Neural cell (in vitro differentiated cells): ENCODE data around the gene ZCCHC13. TPM values are rescaled to one million over a fixed set of nuclear protein-coding genes. Genes with fewer than 3 reads are reported as not detected.

ENCODE experiments used
- H2AFZ ChIP-seq: fragments of 200-600, 300-800 bp; sonication (generic), shearing (Covaris generic); 2 replicates; pipeline ENCODE4 v1.6.0; 2014; ENCODE audit warnings: low read depth, mild to moderate bottlenecking, antibody characterized with exemption, low read length, moderate library complexity
- H3F3A ChIP-seq: fragments of 200-600 bp; shearing (Covaris generic); 2 replicates; pipeline ENCODE4 v1.6.1; 2016; ENCODE audit warnings: mild to moderate bottlenecking, moderate library complexity, mixed read lengths, antibody characterized with exemption, low read length; ENCODE audit not compliant: insufficient read depth, poor library complexity, severe bottlenecking
- H3K27ac ChIP-seq: fragments of 200-600, 300-800 bp; sonication (generic), shearing (Covaris generic); 2 replicates; pipeline ENCODE4 v1.5.1; 2014; ENCODE audit warnings: mild to moderate bottlenecking, low read length, moderate library complexity
- H3K27me3 ChIP-seq: fragments of 300-800, 200-600 bp; sonication (generic), shearing (Covaris generic); 2 replicates; pipeline ENCODE4 v1.6.0; 2014; ENCODE audit warnings: mild to moderate bottlenecking, low read depth, low read length, moderate library complexity; ENCODE audit not compliant: insufficient read depth
- H3K36me3 ChIP-seq: fragments of 300-800, 200-600 bp; sonication (generic), shearing (Covaris generic); 2 replicates; pipeline ENCODE4 v1.5.1; 2014; ENCODE audit warnings: mild to moderate bottlenecking, antibody characterized with exemption, low read length, moderate library complexity; ENCODE audit not compliant: insufficient read depth
- H3K4me2 ChIP-seq: fragments of 300-800, 200-600 bp; sonication (generic), shearing (Covaris generic); 2 replicates; pipeline ENCODE4 v1.6.0; 2014; ENCODE audit warnings: mild to moderate bottlenecking, low read length
- H3K4me3 ChIP-seq: fragments of 300-800, 200-600 bp; sonication (generic), shearing (Covaris generic); 2 replicates; pipeline ENCODE4 v1.5.1; 2014; ENCODE audit warnings: mild to moderate bottlenecking, low read length, moderate library complexity
- H3K79me2 ChIP-seq: fragments of 200-600 bp; shearing (Covaris generic); replicated peaks from 2 replicates; pipeline ENCODE4 v1.6.0; 2014; ENCODE audit warnings: mild to moderate bottlenecking, low read length, moderate library complexity; ENCODE audit not compliant: insufficient read depth
- H3K9ac ChIP-seq: fragments of 300-800, 200-600 bp; sonication (generic), shearing (Covaris generic); 2 replicates; pipeline ENCODE4 v1.6.1; 2016; ENCODE audit warnings: mild to moderate bottlenecking, low read length, mixed read lengths
- H3K9me2 ChIP-seq: fragments of 200-600 bp; shearing (Covaris generic); 2 replicates; pipeline ENCODE4 v1.6.1; 2016; ENCODE audit warnings: mild to moderate bottlenecking, low read length, mixed read lengths; ENCODE audit not compliant: insufficient read depth
- H3K9me3 ChIP-seq: fragments of 200-600, 300-800 bp; sonication (generic), shearing (Covaris generic); 2 replicates; pipeline ENCODE4 v1.6.1; 2016; ENCODE audit warnings: mild to moderate bottlenecking, mixed run types, low read length, moderate library complexity, mixed read lengths
- H4K20me1 ChIP-seq: fragments of 200-600 bp; shearing (Covaris generic); 2 replicates; pipeline ENCODE4 v1.6.1; 2016; ENCODE audit warnings: mild to moderate bottlenecking, mixed run types; ENCODE audit not compliant: insufficient read depth
- EP300 ChIP-seq: fragments of 450-650 bp; conservative IDR thresholded peaks from 2 replicates; pipeline ENCODE4 v1.6.1; 2014; ENCODE audit warnings: antibody characterized with exemption, mild to moderate bottlenecking, moderate library complexity; ENCODE audit not compliant: poor library complexity, severe bottlenecking
- EZH2 ChIP-seq: fragments of 200-600, 300-800 bp; shearing (Covaris generic), sonication (generic); IDR thresholded peaks from 2 replicates; pipeline ENCODE4 v1.6.1; 2014; ENCODE audit warnings: antibody characterized with exemption, low read length, borderline replicate concordance, mild to moderate bottlenecking; ENCODE audit not compliant: insufficient read depth, poor library complexity, severe bottlenecking
- MXI1 ChIP-seq: fragments of 450-650 bp; conservative IDR thresholded peaks from 2 replicates; pipeline ENCODE4 v1.6.1; 2014; ENCODE audit warnings: antibody characterized with exemption, mild to moderate bottlenecking; ENCODE audit not compliant: poor library complexity, severe bottlenecking
- POLR2AphosphoS5 ChIP-seq: IDR thresholded peaks from 2 replicates; pipeline ENCODE4 v1.6.1; 2012
- RAD21 ChIP-seq: fragments of 450-650 bp; conservative IDR thresholded peaks from 2 replicates; pipeline ENCODE4 v1.6.1; 2014; ENCODE audit warnings: antibody characterized with exemption, mild to moderate bottlenecking, moderate library complexity
- SMC3 ChIP-seq: fragments of 450-650 bp; conservative IDR thresholded peaks from 2 replicates; pipeline ENCODE4 v1.6.1; 2014; ENCODE audit warnings: antibody characterized with exemption, mild to moderate bottlenecking, moderate library complexity; ENCODE audit not compliant: poor library complexity
- TAF1 ChIP-seq: IDR thresholded peaks from 2 replicates; pipeline ENCODE4 v1.6.1; 2012; ENCODE audit warnings: low read depth
- polyA plus RNA-seq: library from polyadenylated mRNA; depleted of rRNA; stranded (reverse); fragments of >200 nt; gene quantifications from 2 replicates; pipeline ENCODE4 v1.2.3, GENCODE V29; 2014
- TF ChIP-seq, protein P1 (sequence below): fragments of 450-650 bp; IDR thresholded peaks from 2 replicates; pipeline ENCODE4 v1.5.1; 2014; ENCODE audit warnings: antibody characterized with exemption, mild to moderate bottlenecking, moderate library complexity; ENCODE audit not compliant: poor library complexity, severe bottlenecking
- TF ChIP-seq, protein P2 (sequence below): IDR thresholded peaks from 2 replicates; pipeline ENCODE4 v1.6.1; 2012; ENCODE audit warnings: borderline replicate concordance

ZCCHC13 gene
- polyA plus RNA-seq, 1 donor from 2014 or later, result not detected

GRCh38 chrX:74284391-74284952 lies 19.5 kb upstream of the ZCCHC13 start:
- no peak overlapping the region for H3K4me3 ChIP-seq
- H3K27ac ChIP-seq, result no peak overlapping the region
- no peak overlapping the region for H3K4me2 ChIP-seq
- no peaks in the 10 kb centered on the region for H3K9me3 ChIP-seq
- no peaks in the 10 kb centered on the region for H4K20me1 ChIP-seq
- no peak overlapping the region for H3K9ac ChIP-seq
- H3F3A ChIP-seq, result no peaks in the 10 kb centered on the region
- H3K79me2 ChIP-seq, result peaks cover 60% of the 10 kb centered on the region
- no peaks in the 10 kb centered on the region for H3K27me3 ChIP-seq
- H3K36me3 ChIP-seq, result no peaks in the 10 kb centered on the region
- H3K9me2 ChIP-seq, result no peaks in the 10 kb centered on the region
- TF ChIP-seq POLR2AphosphoS5 (no peak), TAF1 (no peak), MXI1 (no peak), RAD21 (no peak), EZH2 (no peak), SMC3 (no peak), EP300 (no peak)
- TF ChIP-seq, protein P1, sequence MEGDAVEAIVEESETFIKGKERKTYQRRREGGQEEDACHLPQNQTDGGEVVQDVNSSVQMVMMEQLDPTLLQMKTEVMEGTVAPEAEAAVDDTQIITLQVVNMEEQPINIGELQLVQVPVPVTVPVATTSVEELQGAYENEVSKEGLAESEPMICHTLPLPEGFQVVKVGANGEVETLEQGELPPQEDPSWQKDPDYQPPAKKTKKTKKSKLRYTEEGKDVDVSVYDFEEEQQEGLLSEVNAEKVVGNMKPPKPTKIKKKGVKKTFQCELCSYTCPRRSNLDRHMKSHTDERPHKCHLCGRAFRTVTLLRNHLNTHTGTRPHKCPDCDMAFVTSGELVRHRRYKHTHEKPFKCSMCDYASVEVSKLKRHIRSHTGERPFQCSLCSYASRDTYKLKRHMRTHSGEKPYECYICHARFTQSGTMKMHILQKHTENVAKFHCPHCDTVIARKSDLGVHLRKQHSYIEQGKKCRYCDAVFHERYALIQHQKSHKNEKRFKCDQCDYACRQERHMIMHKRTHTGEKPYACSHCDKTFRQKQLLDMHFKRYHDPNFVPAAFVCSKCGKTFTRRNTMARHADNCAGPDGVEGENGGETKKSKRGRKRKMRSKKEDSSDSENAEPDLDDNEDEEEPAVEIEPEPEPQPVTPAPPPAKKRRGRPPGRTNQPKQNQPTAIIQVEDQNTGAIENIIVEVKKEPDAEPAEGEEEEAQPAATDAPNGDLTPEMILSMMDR, result no peak
- TF ChIP-seq, protein P2, sequence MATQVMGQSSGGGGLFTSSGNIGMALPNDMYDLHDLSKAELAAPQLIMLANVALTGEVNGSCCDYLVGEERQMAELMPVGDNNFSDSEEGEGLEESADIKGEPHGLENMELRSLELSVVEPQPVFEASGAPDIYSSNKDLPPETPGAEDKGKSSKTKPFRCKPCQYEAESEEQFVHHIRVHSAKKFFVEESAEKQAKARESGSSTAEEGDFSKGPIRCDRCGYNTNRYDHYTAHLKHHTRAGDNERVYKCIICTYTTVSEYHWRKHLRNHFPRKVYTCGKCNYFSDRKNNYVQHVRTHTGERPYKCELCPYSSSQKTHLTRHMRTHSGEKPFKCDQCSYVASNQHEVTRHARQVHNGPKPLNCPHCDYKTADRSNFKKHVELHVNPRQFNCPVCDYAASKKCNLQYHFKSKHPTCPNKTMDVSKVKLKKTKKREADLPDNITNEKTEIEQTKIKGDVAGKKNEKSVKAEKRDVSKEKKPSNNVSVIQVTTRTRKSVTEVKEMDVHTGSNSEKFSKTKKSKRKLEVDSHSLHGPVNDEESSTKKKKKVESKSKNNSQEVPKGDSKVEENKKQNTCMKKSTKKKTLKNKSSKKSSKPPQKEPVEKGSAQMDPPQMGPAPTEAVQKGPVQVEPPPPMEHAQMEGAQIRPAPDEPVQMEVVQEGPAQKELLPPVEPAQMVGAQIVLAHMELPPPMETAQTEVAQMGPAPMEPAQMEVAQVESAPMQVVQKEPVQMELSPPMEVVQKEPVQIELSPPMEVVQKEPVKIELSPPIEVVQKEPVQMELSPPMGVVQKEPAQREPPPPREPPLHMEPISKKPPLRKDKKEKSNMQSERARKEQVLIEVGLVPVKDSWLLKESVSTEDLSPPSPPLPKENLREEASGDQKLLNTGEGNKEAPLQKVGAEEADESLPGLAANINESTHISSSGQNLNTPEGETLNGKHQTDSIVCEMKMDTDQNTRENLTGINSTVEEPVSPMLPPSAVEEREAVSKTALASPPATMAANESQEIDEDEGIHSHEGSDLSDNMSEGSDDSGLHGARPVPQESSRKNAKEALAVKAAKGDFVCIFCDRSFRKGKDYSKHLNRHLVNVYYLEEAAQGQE, result no peak
- no peak overlapping the region for H2AFZ ChIP-seq

DNA sequence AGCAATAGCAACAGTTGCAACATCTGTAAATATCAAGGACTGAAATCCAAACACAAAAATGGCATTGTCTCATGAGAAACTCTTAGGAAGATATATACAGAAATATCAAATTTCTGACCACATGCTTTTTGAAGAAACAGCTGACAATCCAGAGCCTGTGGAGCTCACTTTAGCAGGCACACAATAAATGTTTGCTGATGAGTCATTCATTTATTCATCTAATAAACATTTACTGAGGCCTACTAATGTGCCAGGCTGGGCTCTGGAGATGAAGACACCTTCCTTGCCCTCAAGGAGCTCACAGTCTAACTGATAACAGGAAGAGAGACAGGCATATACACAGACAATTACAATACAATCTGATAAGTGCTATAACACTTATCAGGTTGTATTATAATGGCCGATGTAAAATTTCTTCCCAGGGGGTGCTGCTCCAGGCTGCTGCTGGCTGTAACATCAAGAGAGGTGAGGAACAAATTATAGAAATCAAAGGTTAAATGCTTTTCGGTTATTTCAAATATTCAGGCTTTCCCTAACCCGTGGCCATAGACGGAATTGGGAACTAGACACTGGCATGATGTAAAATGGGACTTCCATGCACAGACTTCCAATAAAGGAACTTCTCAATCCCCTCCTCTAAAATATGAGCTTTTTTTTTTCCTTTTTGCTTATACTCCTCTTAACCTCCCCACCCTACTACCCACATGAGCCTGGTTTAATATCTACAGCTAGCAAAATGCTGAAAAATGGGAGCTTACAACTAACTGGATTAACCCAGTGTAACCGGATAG lies 16.8 kb upstream of the ZCCHC13 start:
- H3K36me3 ChIP-seq, result no peaks in the 10 kb centered on the region
- H3K9me3 ChIP-seq, result no peaks in the 10 kb centered on the region
- peaks cover 84% of the 10 kb centered on the region for H3K79me2 ChIP-seq
- no peak overlapping the region for H3K4me2 ChIP-seq
- H3K27me3 ChIP-seq, result no peaks in the 10 kb centered on the region
- no peak overlapping the region for H3K4me3 ChIP-seq
- H3K27ac ChIP-seq, result no peak overlapping the region
- no peak overlapping the region for H2AFZ ChIP-seq
- H3F3A ChIP-seq, result no peaks in the 10 kb centered on the region
- no peak for TF ChIP-seq TAF1
- TF ChIP-seq EP300, result no peak
- no peak for TF ChIP-seq EZH2
- TF ChIP-seq, protein P1, result no peak
- no peak for TF ChIP-seq RAD21
- TF ChIP-seq, protein P2, result no peak
- no peak for TF ChIP-seq POLR2AphosphoS5
- TF ChIP-seq SMC3, result no peak
- no peak for TF ChIP-seq MXI1
- H4K20me1 ChIP-seq, result no peaks in the 10 kb centered on the region
- no peak overlapping the region for H3K9ac ChIP-seq
- H3K9me2 ChIP-seq, result no peaks in the 10 kb centered on the region
